NCI-H1092 (cell line): ENCODE measurements around the gene TREML2.

ENCODE experiments used
- DNase-seq: peaks from one replicate; lab custom pipeline; 2025; lab: John Stamatoyannopoulos, UW

Gene TREML2

GRCh38 chr6:41147917-41148316 is 53.0 kb downstream of the TREML2 start:
- no peak for DNase-seq
